Hepatocyte (in vitro differentiated cells): ENCODE data around the gene RNF224. TPM values are rescaled to one million over a fixed set of nuclear protein-coding genes. Genes with fewer than 3 reads are reported as not detected.

Source experiments
- DNase-seq: peaks from one replicate; pipeline ENCODE4 v3.0.0-alpha.2; 2016; ENCODE audit warnings: low spot score
- H2AFZ ChIP-seq: fragments of 200-600 bp; sonication (generic); 2 replicates; pipeline ENCODE4 v1.6.0; 2016; ENCODE audit warnings: antibody characterized with exemption, mild to moderate bottlenecking
- H3K27ac ChIP-seq: fragments of 200-600 bp; sonication (generic); 2 replicates; pipeline ENCODE4 v1.5.1; 2016; ENCODE audit warnings: mild to moderate bottlenecking
- H3K27me3 ChIP-seq: fragments of 200-600 bp; sonication (generic); 2 replicates; pipeline ENCODE4 v1.6.1; 2016
- H3K36me3 ChIP-seq: fragments of 200-600 bp; sonication (generic); replicated peaks from 2 replicates; pipeline ENCODE4 v1.5.1; 2016; ENCODE audit warnings: low read depth; ENCODE audit not compliant: insufficient read depth
- H3K4me1 ChIP-seq: fragments of 200-600 bp; sonication (generic); 2 replicates; pipeline ENCODE4 v1.5.1; 2016; ENCODE audit warnings: mild to moderate bottlenecking, moderate library complexity; ENCODE audit not compliant: insufficient read depth
- H3K4me2 ChIP-seq: fragments of 200-600 bp; sonication (generic); 2 replicates; pipeline ENCODE4 v1.6.0; 2016
- H3K4me3 ChIP-seq: fragments of 200-600 bp; sonication (generic); 2 replicates; pipeline ENCODE4 v1.5.1; 2016; ENCODE audit warnings: mild to moderate bottlenecking
- H3K79me2 ChIP-seq: fragments of 200-600 bp; sonication (generic); 2 replicates; pipeline ENCODE4 v1.6.0; 2017; ENCODE audit warnings: mild to moderate bottlenecking
- H3K9me2 ChIP-seq: fragments of 200-600 bp; sonication (generic); replicated peaks from 2 replicates; pipeline ENCODE4 v1.6.0; 2017; ENCODE audit warnings: mild to moderate bottlenecking; ENCODE audit not compliant: insufficient read depth
- H3K9me3 ChIP-seq: fragments of 200-600 bp; sonication (generic); 2 replicates; pipeline ENCODE4 v1.5.1; 2016; ENCODE audit warnings: low read depth, mild to moderate bottlenecking
- H4K20me1 ChIP-seq: fragments of 200-600 bp; sonication (generic); 2 replicates; pipeline ENCODE4 v1.6.0; 2016; ENCODE audit warnings: mild to moderate bottlenecking; ENCODE audit not compliant: insufficient read depth, poor library complexity, severe bottlenecking
- EZH2 ChIP-seq: fragments of 200-600 bp; sonication (generic); IDR thresholded peaks from 2 replicates; pipeline ENCODE4 v1.6.1; 2016; ENCODE audit warnings: antibody characterized with exemption, mild to moderate bottlenecking, borderline replicate concordance
- EZH2phosphoT487 ChIP-seq: fragments of 200-600 bp; sonication (generic); IDR thresholded peaks from one replicate; pipeline ENCODE4 v1.6.1; 2018; ENCODE audit warnings: antibody characterized with exemption, mild to moderate bottlenecking, low read depth, moderate library complexity; ENCODE audit not compliant: unreplicated experiment, severe bottlenecking
- WGBS: methylation state at CpG from one replicate; pipeline ENCODE4 v1.1.6; 2016; ENCODE audit warnings: low lambda C conversion rate; ENCODE audit errors: missing lambda C conversion rate; 5-methylcytosine and 5-hydroxymethylcytosine counted together
- polyA plus RNA-seq: library from polyadenylated mRNA; unstranded; fragments of >200 nt; fragmentation: Nextera tagmentation; extraction: Ambion mirVana; gene quantifications from 2 replicates; pipeline ENCODE4 v1.2.1, GENCODE V29; 2016
- total RNA-seq: library from RNA; depleted of rRNA; stranded (reverse); fragments of >200 nt; gene quantifications from 2 replicates; pipeline ENCODE4 v1.2.3, GENCODE V29; 2014
- TF ChIP-seq, protein P1 (sequence below): fragments of 200-600 bp; sonication (generic); IDR thresholded peaks from 2 replicates; pipeline ENCODE4 v1.5.1; 2016; ENCODE audit warnings: antibody characterized with exemption, mild to moderate bottlenecking; ENCODE audit not compliant: poor library complexity

The RNF224 gene
- total and polyA plus RNA-seq, 2 experiments from 2014 or later: 1.1 to 1.4 TPM

- TF ChIP-seq EZH2 (no peak), EZH2phosphoT487 (no peak)
- TF ChIP-seq, protein P1, sequence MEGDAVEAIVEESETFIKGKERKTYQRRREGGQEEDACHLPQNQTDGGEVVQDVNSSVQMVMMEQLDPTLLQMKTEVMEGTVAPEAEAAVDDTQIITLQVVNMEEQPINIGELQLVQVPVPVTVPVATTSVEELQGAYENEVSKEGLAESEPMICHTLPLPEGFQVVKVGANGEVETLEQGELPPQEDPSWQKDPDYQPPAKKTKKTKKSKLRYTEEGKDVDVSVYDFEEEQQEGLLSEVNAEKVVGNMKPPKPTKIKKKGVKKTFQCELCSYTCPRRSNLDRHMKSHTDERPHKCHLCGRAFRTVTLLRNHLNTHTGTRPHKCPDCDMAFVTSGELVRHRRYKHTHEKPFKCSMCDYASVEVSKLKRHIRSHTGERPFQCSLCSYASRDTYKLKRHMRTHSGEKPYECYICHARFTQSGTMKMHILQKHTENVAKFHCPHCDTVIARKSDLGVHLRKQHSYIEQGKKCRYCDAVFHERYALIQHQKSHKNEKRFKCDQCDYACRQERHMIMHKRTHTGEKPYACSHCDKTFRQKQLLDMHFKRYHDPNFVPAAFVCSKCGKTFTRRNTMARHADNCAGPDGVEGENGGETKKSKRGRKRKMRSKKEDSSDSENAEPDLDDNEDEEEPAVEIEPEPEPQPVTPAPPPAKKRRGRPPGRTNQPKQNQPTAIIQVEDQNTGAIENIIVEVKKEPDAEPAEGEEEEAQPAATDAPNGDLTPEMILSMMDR: no peak
- Histone ChIP-seq H3K9me2 (no peaks in the 10 kb centered on the region), H3K4me1 (peaks cover 54% of the 10 kb centered on the region), H4K20me1 (peaks cover 53% of the 10 kb centered on the region), H3K4me2 (peak overlapping the region; percentile 99), H3K36me3 (no peaks in the 10 kb centered on the region), H2AFZ (no peak overlapping the region), H3K4me3 (peak overlapping the region; percentile 36), H3K27ac (peak overlapping the region; percentile 74), H3K27me3 (no peaks in the 10 kb centered on the region), H3K79me2 (peaks cover 85% of the 10 kb centered on the region), H3K9me3 (no peaks in the 10 kb centered on the region)
- WGBS: 81% methylated on average over 11 of the region's 11 CpGs
- DNase-seq: no peak
Observed at GRCh38 chr9:137198902-137199283, 28.4 kb upstream of the RNF224 start.

- H3K79me2 ChIP-seq: peaks cover 85% of the 10 kb centered on the region
- no peaks in the 10 kb centered on the region for H3K36me3 ChIP-seq
- peak overlapping the region; percentile 36 for H3K4me3 ChIP-seq
- peaks cover 58% of the 10 kb centered on the region for H3K4me1 ChIP-seq
- TF ChIP-seq EZH2: no peak
- TF ChIP-seq, protein P1: no peak
- TF ChIP-seq EZH2phosphoT487: no peak
- peak overlapping the region; percentile 99 for H3K4me2 ChIP-seq
- no peak overlapping the region for H2AFZ ChIP-seq
- no peaks in the 10 kb centered on the region for H3K9me2 ChIP-seq
- no peaks in the 10 kb centered on the region for H3K9me3 ChIP-seq
- H3K27ac ChIP-seq: peak overlapping the region; percentile 74
- H3K27me3 ChIP-seq: no peaks in the 10 kb centered on the region
- peak; percentile 46 for DNase-seq
- WGBS: 26% methylated on average over 28 of the region's 51 CpGs
- peaks cover 49% of the 10 kb centered on the region for H4K20me1 ChIP-seq
Observed at GRCh38 chr9:137199411-137200121, 27.7 kb upstream of the RNF224 start.

- H3K9me2 ChIP-seq: no peaks in the 10 kb centered on the region
- no peaks in the 10 kb centered on the region for H3K27me3 ChIP-seq
- 2% methylated on average over 41 of the region's 118 CpGs for WGBS
- H3K27ac ChIP-seq: peak within 1 kb of the TSS; percentile 78
- no peaks in the 10 kb centered on the region for H3K36me3 ChIP-seq
- H3K79me2 ChIP-seq: peaks cover 82% of the 10 kb centered on the region
- peak within 1 kb of the TSS; percentile 99 for H3K4me2 ChIP-seq
- H2AFZ ChIP-seq: no peak within 1 kb of the TSS
- no peak for TF ChIP-seq EZH2
- TF ChIP-seq, protein P1: no peak
- no peak for TF ChIP-seq EZH2phosphoT487
- peaks cover 39% of the 10 kb centered on the region for H4K20me1 ChIP-seq
- peaks cover 51% of the 10 kb centered on the region for H3K4me1 ChIP-seq
- peak within 1 kb of the TSS; percentile 47 for H3K4me3 ChIP-seq
- H3K9me3 ChIP-seq: no peaks in the 10 kb centered on the region
- DNase-seq: peak; percentile 100
Observed at GRCh38 chr9:137200311-137201204, 26.7 kb upstream of the RNF224 start, which contains the start of gene TPRN. TPRN (minus strand) TSS chr9:137200741; CDS start chr9:137200711, 30 bp downstream.
